K562 (cell line): ENCODE data around the gene CCNL2. TPM values are rescaled to one million over a fixed set of nuclear protein-coding genes. Genes with fewer than 3 reads are reported as not detected.
A peak's percentile ranks its signal among the peaks of the same experiment; 100 is the strongest.

Experiments used
- BRD4 ChIP-seq: fragments of 200-600 bp; sonication (generic); IDR thresholded peaks from 2 replicates; pipeline ENCODE4 v1.6.1; 2017; ENCODE audit warnings: inconsistent platforms
- CBX3 ChIP-seq, 2 experiments: IDR thresholded peaks; 1 replicate in 1 of 2; 2 replicates in 1 of 2; pipeline ENCODE4 v1.6.1; 2012; ENCODE audit warnings: inconsistent platforms in 2 of 2, low read length in 2 of 2, borderline replicate concordance in 1 of 2, control low read depth in 1 of 2
- CHD7 ChIP-seq: fragments of 200-600 bp; sonication (generic); IDR thresholded peaks from one replicate; pipeline ENCODE4 v1.6.1; 2012; ENCODE audit warnings: mild to moderate bottlenecking, low read depth, low read length, inconsistent platforms
- EP300 ChIP-seq: IDR thresholded peaks from 2 replicates; pipeline ENCODE4 v1.6.1; 2012; ENCODE audit warnings: low read length, improper control_type of control experiment
- EP400 ChIP-seq: fragments of 450-650 bp; IDR thresholded peaks from 2 replicates; pipeline ENCODE4 v1.6.1; 2017; ENCODE audit warnings: antibody characterized with exemption, mild to moderate bottlenecking, moderate library complexity
- FOXA3 ChIP-seq, 2 experiments: fragments of 450-650 bp in 1 of 2; sonication (generic) in 1 of 2; formaldehyde crosslinking; IDR thresholded peaks in 1 of 2; conservative IDR thresholded peaks in 1 of 2; 2 replicates each; pipeline versions ENCODE4 v1.4.0 to v1.8.0; 2020 to 2022; ENCODE audit warnings: mild to moderate bottlenecking in 2 of 2, missing genetic modification reagents in 1 of 2
- GABPA ChIP-seq: fragments of 200-800 bp; sonication (Bioruptor generic); conservative IDR thresholded peaks from 2 replicates; pipeline ENCODE4 v1.6.1; 2016; ENCODE audit warnings: low read depth, missing genetic modification characterization, missing compliant biosample characterization
- HNRNPLL ChIP-seq: fragments of 200-400 bp; formaldehyde crosslinking; IDR thresholded peaks from 2 replicates; pipeline ENCODE4 v1.6.1; 2017; ENCODE audit warnings: low read length, low read depth, mild to moderate bottlenecking; ENCODE audit not compliant: poor library complexity, severe bottlenecking
- STAG1 ChIP-seq: sonication (generic); formaldehyde crosslinking; IDR thresholded peaks from 2 replicates; pipeline ENCODE4 v1.5.0; 2020; ENCODE audit warnings: missing genetic modification reagents, borderline replicate concordance
- TEAD1 ChIP-seq, 2 experiments: fragments of 450-650 bp in 1 of 2; sonication (generic) in 1 of 2; formaldehyde crosslinking; IDR thresholded peaks; 2 replicates each; pipeline versions ENCODE4 v1.4.0 to v1.8.0; 2020 to 2022; ENCODE audit warnings: mild to moderate bottlenecking in 2 of 2, missing genetic modification reagents in 1 of 2
- ZNF217 ChIP-seq: sonication (generic); formaldehyde crosslinking; IDR thresholded peaks from 2 replicates; pipeline ENCODE4 v1.8.0; 2022; ENCODE audit warnings: mild to moderate bottlenecking, missing genetic modification reagents
- ZNF224 ChIP-seq: sonication (generic); formaldehyde crosslinking; IDR thresholded peaks from 2 replicates; pipeline ENCODE4 v1.8.0; 2022; ENCODE audit warnings: mild to moderate bottlenecking, missing genetic modification reagents
- polyA plus RNA-seq, 8 experiments: library from polyadenylated mRNA; depleted of rRNA in 4 of 8; stranded (reverse) in 5 of 8; unstranded in 3 of 8; fragments of >200 nt; fragmentation: Nextera tagmentation in 2 of 8; fragmentation: Illumina TruSeq in 1 of 8; extraction: Ambion mirVana in 2 of 8; extraction: Trizol in 1 of 8; gene quantifications; 2 replicates each; pipeline versions ENCODE4 v1.2.1 to v1.2.3, GENCODE V29; 2011 to 2014; ENCODE audit warnings: inconsistent platforms in 1 of 8, missing spikeins in 1 of 8
- total RNA-seq, 7 experiments: library from RNA; depleted of rRNA in 6 of 7; stranded (reverse); fragments of >200 nt in 6 of 7; fragmentation: Illumina TruSeq in 2 of 7; extraction: Trizol in 2 of 7; gene quantifications; 2 replicates each; pipeline versions ENCODE4 v1.2.1 to v1.2.3, GENCODE V29; 2011 to 2021; ENCODE audit warnings: low replicate concordance in 1 of 7
- TF ChIP-seq, protein P1 (sequence below): sonication (generic); formaldehyde crosslinking; IDR thresholded peaks from 2 replicates; pipeline ENCODE4 v1.9.0; 2022; ENCODE audit warnings: mild to moderate bottlenecking, missing genetic modification reagents

The CCNL2 gene
- total and polyA plus RNA-seq, 9 of the 15 experiments (the other 6 are each of a cell fraction or from before 2014, with no cell fraction given) = 2.8 to 287 (median 94.5) TPM

DNA sequence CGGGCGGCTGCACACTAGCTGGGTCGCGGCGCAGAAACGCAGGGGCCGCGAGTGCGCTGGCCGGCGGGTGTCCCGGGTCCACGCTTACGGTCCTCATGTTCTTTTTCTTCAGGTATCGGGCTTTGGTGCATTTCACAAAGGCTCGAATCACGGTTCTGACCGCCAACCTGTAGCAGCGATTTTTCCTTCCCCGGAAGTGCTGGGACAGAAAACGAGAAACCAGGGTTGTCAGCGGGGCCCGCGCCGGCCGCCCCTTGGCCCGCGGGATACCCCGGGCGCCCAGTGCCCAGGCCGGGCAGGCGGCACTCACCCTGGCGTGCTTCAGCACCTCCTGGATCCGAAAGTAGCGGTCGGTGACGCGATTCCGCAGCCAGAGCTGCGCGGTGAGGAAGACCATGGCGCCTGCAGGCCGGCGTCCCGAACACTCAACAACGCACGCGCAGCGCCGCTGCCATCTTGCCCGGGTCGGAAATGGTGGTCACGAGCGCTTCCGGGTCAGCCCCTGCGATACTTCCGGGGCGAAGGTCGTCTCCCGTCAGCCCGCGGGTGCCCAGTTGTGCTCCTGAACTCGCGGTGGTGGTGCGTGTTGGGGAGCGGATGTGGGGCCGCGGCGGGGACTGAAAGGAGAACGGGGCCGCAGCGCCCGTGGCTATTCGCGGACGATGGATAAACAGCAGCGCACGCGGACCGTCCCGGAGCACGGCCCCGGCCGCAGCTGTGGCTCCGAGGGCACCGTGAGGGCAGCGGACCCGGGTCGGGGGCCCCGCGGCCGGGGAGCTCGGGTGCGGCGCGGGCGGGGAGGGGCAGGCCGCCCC, 7.9 kb upstream of the CCNL2 start, which contains the start of gene MRPL20 (continued):
- TF ChIP-seq CHD7 = no peak
- TF ChIP-seq EP300 = no peak; the same call in 1 of the 2 replicates
- TF ChIP-seq EP400 = peak; percentile 99
- TF ChIP-seq BRD4 = peak; percentile 95
- TF ChIP-seq, protein P1, sequence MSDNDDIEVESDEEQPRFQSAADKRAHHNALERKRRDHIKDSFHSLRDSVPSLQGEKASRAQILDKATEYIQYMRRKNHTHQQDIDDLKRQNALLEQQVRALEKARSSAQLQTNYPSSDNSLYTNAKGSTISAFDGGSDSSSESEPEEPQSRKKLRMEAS = peak; percentile 95
- 0 out of 4 replicates have a peak, but pooled peaks of 1 of the 2 experiments have one; percentile 12 for TF ChIP-seq FOXA3 (CRISPR knock-in tag; conservative IDR thresholded peaks at IDR 0.05 in 1 of 2, IDR thresholded peaks at IDR 0.05 in 1 of 2)
- TF ChIP-seq STAG1 = no peak
- peak; percentile 57 for TF ChIP-seq HNRNPLL
- 0 out of 2 replicates have a peak, but pooled peaks have one; percentile 19 for TF ChIP-seq ZNF224 (CRISPR knock-in tag)
- peak in 1 of 2 experiments; percentile 33; a peak in 1 of 3 replicates for TF ChIP-seq CBX3 (IDR thresholded peaks at IDR 0.05; ENCODE audit: borderline replicate concordance in 1 of 2, low read length in 2 of 2)
- peak; percentile 100 for TF ChIP-seq GABPA (tag)
- no peak for TF ChIP-seq ZNF217
- peak; percentile 61 to 79; a peak in 1 of 4 replicates for TF ChIP-seq TEAD1 (CRISPR knock-in tag; IDR thresholded peaks at IDR 0.05)
